Thyroid gland (tissue), 4 donors: Measurements from ENCODE around the gene EMX1. TPM values are rescaled to one million over a fixed set of nuclear protein-coding genes. Genes with fewer than 3 reads are reported as not detected.

Experiments used
- DNase-seq, 2 donors: peaks; one replicate each; pipeline ENCODE4 v3.0.0-alpha.2; 2019
- H3K27ac ChIP-seq, 3 donors: fragments of 200-600 bp; sonication (generic); 1 replicate in 2 of 3; 2 replicates in 1 of 3; pipeline ENCODE4 v1.5.1; 2016 to 2019; ENCODE audit warnings: mild to moderate bottlenecking in 1 of 3, moderate library complexity in 1 of 3
- H3K27me3 ChIP-seq: fragments of 200-600 bp; sonication (generic); one replicate; pipeline ENCODE4 v1.5.1; 2019
- H3K36me3 ChIP-seq, 2 donors: fragments of 200-600 bp; sonication (generic); one replicate each; pipeline ENCODE4 v1.5.1; 2016 to 2019
- H3K4me1 ChIP-seq, 2 donors: fragments of 200-600 bp; sonication (generic); one replicate each; pipeline ENCODE4 v1.5.1; 2017 to 2019
- H3K4me3 ChIP-seq, 3 donors: fragments of 200-600 bp; sonication (generic); replicated peaks in 1 of 3; 1 replicate in 2 of 3; 2 replicates in 1 of 3; pipeline ENCODE4 v1.5.1; 2016; ENCODE audit warnings: mild to moderate bottlenecking in 1 of 3
- H3K9me3 ChIP-seq: fragments of 200-600 bp; sonication (generic); one replicate; pipeline ENCODE4 v1.5.1; 2017
- CTCF ChIP-seq, 6 experiments: fragments of 200-600 bp in 3 of 6; fragments of 450-650 bp in 3 of 6; sonication (generic) in 3 of 6; IDR thresholded peaks; one replicate each; pipeline ENCODE4 v1.5.1; 2016 to 2019; ENCODE audit warnings: antibody characterized with exemption in 6 of 6, mild to moderate bottlenecking in 2 of 6, inconsistent platforms in 1 of 6, moderate library complexity in 1 of 6
- POLR2A ChIP-seq, 2 donors: fragments of 450-650 bp; IDR thresholded peaks; one replicate each; pipeline ENCODE4 v1.6.1; 2017; ENCODE audit warnings: antibody characterized with exemption in 2 of 2, mild to moderate bottlenecking in 2 of 2, moderate library complexity in 1 of 2
- WGBS, 2 donors: methylation state at CpG; one replicate each; pipeline ENCODE4 v1.1.5; 2017; 5-methylcytosine and 5-hydroxymethylcytosine counted together
- intact Hi-C: fragments of 100-400 bp; cut with DNase I; formaldehyde crosslinking; loops from one replicate; pipeline ENCODE4 v1.15.1; 2023
- total RNA-seq, 4 donors: library from RNA; depleted of rRNA; stranded (reverse); fragments of >200 nt; gene quantifications; one replicate each; pipeline ENCODE4 v1.2.3, GENCODE V29; 2016

EMX1 gene
- total RNA-seq, 4 donors from 2014 or later, result 0.22 TPM; not detected in 3

GRCh38 chr2:72891091-72891818, 26.1 kb upstream of the EMX1 start:
- Histone ChIP-seq H3K27me3 (no peaks in the 10 kb centered on the region), H3K27ac (no peak overlapping the region), H3K4me1 (peaks cover 18 to 25% of the 10 kb centered on the region in 2 donors), H3K9me3 (no peaks in the 10 kb centered on the region), H3K4me3 (no peak overlapping the region), H3K36me3 (peaks cover 4 to 6% of the 10 kb centered on the region in 2 donors)
- intact Hi-C loops, result loop anchor here (10.0 kb wide), 1 partner anchor 284 kb away; no protein-coding TSS in a partner anchor
- 83 to 85% methylated on average over 8 of the region's 8 CpGs for WGBS, 2 donors
- DNase-seq, result no peak
- TF ChIP-seq POLR2A (IDR thresholded peaks at IDR 0.05), result no peak
- no peak for TF ChIP-seq CTCF (IDR thresholded peaks at IDR 0.05)

- no peak overlapping the region for H3K4me3 ChIP-seq
- WGBS, 2 donors, result 7 to 28% methylated on average over 3 to 10 of the region's 11 CpGs
- H3K27me3 ChIP-seq, result no peaks in the 10 kb centered on the region
- intact Hi-C loops, result loop anchor here (10.0 kb wide), 1 partner anchor 282 kb away; no protein-coding TSS in a partner anchor
- DNase-seq, result peak; percentile 66 to 73
- peaks cover 4 to 6% of the 10 kb centered on the region in 2 donors for H3K36me3 ChIP-seq
- no peak overlapping the region for H3K27ac ChIP-seq
- peaks cover 13 to 19% of the 10 kb centered on the region in 2 donors for H3K4me1 ChIP-seq
- H3K9me3 ChIP-seq, result no peaks in the 10 kb centered on the region
- no peak for TF ChIP-seq POLR2A (IDR thresholded peaks at IDR 0.05)
- TF ChIP-seq CTCF (IDR thresholded peaks at IDR 0.05), result peak; percentile 19 to 78 (median 62)
Measured at GRCh38 chr2:72892506-72893173, 24.7 kb upstream of the EMX1 start.

GRCh38 chr2:72893594-72894319, 23.6 kb upstream of the EMX1 start:
- intact Hi-C loops, result loop anchor here (10.0 kb wide), 1 partner anchor 281 kb away; no protein-coding TSS in a partner anchor
- Histone ChIP-seq H3K9me3 (no peaks in the 10 kb centered on the region), H3K36me3 (peaks cover 4 to 6% of the 10 kb centered on the region in 2 donors), H3K4me1 (peaks cover 5 to 10% of the 10 kb centered on the region in 2 donors), H3K27ac (no peak overlapping the region), H3K27me3 (no peaks in the 10 kb centered on the region), H3K4me3 (no peak overlapping the region)
- DNase-seq, result peak; percentile 34 to 38
- 40 to 71% methylated on average over 4 to 13 of the region's 15 CpGs for WGBS, 2 donors
- TF ChIP-seq POLR2A (IDR thresholded peaks at IDR 0.05), result no peak
- peak in 4 of 6 experiments; percentile 27 to 46 (median 30) for TF ChIP-seq CTCF (IDR thresholded peaks at IDR 0.05)

- TF ChIP-seq CTCF (IDR thresholded peaks at IDR 0.05), result no peak
- TF ChIP-seq POLR2A (IDR thresholded peaks at IDR 0.05), result no peak
- H3K4me3 ChIP-seq, result no peak overlapping the region
- no peak for DNase-seq
- intact Hi-C loops, result loop anchor here (10.0 kb wide), 1 partner anchor 280 kb away; no protein-coding TSS in a partner anchor
- no peaks in the 10 kb centered on the region for H3K27me3 ChIP-seq
- peaks cover 4 to 8% of the 10 kb centered on the region in 2 donors for H3K4me1 ChIP-seq
- no peaks in the 10 kb centered on the region for H3K9me3 ChIP-seq
- WGBS, 2 donors, result 85 to 91% methylated on average over 8 to 9 of the region's 9 CpGs
- no peak overlapping the region for H3K27ac ChIP-seq
- H3K36me3 ChIP-seq, result peaks cover 4 to 6% of the 10 kb centered on the region in 2 donors
Measured at GRCh38 chr2:72894514-72894913, 22.8 kb upstream of the EMX1 start.
